Measurements from ENCODE around the gene TMEM82. TPM values are rescaled to one million over a fixed set of nuclear protein-coding genes. Genes with fewer than 3 reads are reported as not detected.

TMEM82 gene
- total RNA-seq, 2 donors from 2014 or later = 11.5 to 17.0 TPM

DNA sequence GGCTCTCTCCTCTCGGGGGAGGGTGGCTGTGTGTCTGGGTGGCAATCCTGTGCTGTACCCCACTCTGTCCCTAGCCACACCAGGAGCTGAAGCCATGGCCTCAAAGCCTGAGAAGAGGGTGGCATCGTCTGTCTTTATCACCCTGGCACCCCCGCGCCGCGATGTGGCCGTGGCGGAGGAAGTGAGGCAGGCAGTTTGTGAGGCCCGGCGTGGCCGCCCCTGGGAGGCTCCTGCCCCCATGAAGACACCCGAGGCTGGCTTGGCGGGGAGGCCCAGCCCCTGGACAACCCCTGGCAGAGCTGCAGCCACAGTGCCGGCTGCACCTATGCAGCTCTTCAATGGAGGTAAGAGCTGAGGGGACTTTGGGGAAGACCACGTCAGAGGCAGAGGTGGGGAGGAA, 22.6 kb downstream of the TMEM82 start:
- Histone ChIP-seq H3K36me3 (no peaks in the 10 kb centered on the region), H3K9me3 (no peaks in the 10 kb centered on the region), H3K4me1 (peaks cover 15% of the 10 kb centered on the region), H3K27me3 (no peaks in the 10 kb centered on the region), H3K4me3 (no peak overlapping the region), H3K9ac (ENCODE audit: low read depth in 2 of 2, low read length in 2 of 2) (peak overlapping the region; percentile 6 to 88), H3K27ac (peak overlapping the region; percentile 78)
- DNase-seq = no peak
- TF ChIP-seq, protein P1, sequence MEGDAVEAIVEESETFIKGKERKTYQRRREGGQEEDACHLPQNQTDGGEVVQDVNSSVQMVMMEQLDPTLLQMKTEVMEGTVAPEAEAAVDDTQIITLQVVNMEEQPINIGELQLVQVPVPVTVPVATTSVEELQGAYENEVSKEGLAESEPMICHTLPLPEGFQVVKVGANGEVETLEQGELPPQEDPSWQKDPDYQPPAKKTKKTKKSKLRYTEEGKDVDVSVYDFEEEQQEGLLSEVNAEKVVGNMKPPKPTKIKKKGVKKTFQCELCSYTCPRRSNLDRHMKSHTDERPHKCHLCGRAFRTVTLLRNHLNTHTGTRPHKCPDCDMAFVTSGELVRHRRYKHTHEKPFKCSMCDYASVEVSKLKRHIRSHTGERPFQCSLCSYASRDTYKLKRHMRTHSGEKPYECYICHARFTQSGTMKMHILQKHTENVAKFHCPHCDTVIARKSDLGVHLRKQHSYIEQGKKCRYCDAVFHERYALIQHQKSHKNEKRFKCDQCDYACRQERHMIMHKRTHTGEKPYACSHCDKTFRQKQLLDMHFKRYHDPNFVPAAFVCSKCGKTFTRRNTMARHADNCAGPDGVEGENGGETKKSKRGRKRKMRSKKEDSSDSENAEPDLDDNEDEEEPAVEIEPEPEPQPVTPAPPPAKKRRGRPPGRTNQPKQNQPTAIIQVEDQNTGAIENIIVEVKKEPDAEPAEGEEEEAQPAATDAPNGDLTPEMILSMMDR (IDR thresholded peaks at IDR 0.05) = no peak
- intact Hi-C loops (cut with DNase I) = no loop called here

DNA sequence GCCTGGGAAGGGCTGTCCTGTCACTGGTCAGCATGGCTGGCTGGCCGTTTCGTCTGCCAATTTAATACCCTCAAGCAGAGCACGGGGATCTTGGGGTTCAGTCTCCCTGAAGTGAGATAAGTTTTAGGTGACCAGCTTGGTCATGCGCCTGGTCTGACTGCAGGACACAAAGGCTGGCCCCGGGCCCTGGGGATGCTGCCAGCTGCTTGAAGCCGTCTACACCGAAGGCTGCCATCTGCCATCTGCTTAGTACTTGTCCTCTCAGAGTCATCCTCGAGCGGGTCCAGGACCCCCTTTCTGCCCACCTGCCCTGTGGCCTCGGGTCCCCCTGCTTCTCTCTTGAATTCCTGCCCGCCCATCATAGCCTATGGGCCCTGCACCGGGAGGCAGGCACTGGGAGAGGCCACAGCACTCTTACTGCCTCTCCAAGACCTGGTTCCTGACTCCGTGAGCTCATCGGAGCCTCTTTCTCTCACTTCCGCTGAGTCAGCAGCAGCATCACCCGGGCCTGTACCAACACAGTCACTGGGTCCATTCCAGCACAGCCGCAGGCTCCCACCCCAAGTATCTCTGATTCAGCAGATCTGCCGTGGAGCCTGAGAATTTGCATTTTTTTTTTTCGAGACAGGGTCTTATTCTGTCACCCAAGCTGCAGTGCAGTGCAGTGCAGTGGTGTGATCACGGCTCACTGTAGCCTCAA, 23.3 kb downstream of the TMEM82 start:
- H3K4me1 ChIP-seq = peaks cover 15% of the 10 kb centered on the region
- DNase-seq = no peak
- no peaks in the 10 kb centered on the region for H3K27me3 ChIP-seq
- H3K27ac ChIP-seq = peak overlapping the region; percentile 78
- TF ChIP-seq, protein P1 (IDR thresholded peaks at IDR 0.05) = no peak
- H3K9ac ChIP-seq (ENCODE audit: low read depth in 2 of 2, low read length in 2 of 2) = no peak overlapping the region
- no peaks in the 10 kb centered on the region for H3K9me3 ChIP-seq
- H3K4me3 ChIP-seq = no peak overlapping the region
- intact Hi-C loops (cut with DNase I) = no loop called here
- peaks cover 7% of the 10 kb centered on the region for H3K36me3 ChIP-seq

DNA sequence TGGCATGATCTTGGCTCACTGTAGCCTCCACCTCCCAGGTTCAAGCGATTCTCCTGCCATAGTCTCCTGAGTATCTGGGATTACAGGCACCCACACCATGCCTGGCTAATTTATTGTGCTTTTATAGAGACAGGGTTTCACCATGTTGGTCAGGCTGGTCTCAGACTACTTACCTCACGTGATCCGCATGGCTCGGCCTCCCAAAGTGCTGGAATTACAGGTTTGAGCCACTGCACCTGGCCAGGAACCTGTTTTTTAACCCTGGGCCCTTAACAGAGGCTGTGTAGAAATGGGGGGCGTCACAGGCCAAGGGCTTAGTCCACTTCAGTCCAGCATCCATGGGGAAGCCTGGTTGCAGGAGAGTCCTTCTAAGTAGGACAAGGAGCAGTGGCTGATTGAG, 25.6 kb downstream of the TMEM82 start:
- DNase-seq = no peak
- no peak overlapping the region for H3K27ac ChIP-seq
- intact Hi-C loops (cut with DNase I) = no loop called here
- no peaks in the 10 kb centered on the region for H3K9me3 ChIP-seq
- TF ChIP-seq, protein P1 (IDR thresholded peaks at IDR 0.05) = no peak
- H3K9ac ChIP-seq (ENCODE audit: low read depth in 2 of 2, low read length in 2 of 2) = no peak overlapping the region
- no peak overlapping the region for H3K4me3 ChIP-seq
- no peaks in the 10 kb centered on the region for H3K27me3 ChIP-seq
- peaks cover 15% of the 10 kb centered on the region for H3K4me1 ChIP-seq
- peaks cover 21% of the 10 kb centered on the region for H3K36me3 ChIP-seq

DNA sequence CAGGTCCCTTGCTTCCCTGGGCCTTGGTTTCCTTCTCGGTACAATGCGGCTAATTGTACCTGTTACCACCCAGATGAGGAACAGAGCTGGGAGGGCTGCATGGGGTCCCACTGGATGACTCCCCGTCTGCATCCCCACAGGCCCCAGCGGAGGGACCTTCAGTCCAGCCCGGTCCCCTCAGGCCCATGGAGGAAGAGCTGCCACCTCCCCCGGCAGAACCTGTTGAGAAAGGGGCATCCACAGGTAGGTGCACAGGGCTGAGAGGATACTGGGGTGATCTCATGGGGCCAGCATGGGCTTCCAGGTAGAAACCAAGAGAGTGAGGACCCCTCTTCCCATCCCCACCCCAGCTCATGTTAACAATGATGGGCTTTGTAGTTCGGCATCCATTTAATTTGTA, 26.1 kb downstream of the TMEM82 start:
- H3K4me1 ChIP-seq = peaks cover 15% of the 10 kb centered on the region

DNA sequence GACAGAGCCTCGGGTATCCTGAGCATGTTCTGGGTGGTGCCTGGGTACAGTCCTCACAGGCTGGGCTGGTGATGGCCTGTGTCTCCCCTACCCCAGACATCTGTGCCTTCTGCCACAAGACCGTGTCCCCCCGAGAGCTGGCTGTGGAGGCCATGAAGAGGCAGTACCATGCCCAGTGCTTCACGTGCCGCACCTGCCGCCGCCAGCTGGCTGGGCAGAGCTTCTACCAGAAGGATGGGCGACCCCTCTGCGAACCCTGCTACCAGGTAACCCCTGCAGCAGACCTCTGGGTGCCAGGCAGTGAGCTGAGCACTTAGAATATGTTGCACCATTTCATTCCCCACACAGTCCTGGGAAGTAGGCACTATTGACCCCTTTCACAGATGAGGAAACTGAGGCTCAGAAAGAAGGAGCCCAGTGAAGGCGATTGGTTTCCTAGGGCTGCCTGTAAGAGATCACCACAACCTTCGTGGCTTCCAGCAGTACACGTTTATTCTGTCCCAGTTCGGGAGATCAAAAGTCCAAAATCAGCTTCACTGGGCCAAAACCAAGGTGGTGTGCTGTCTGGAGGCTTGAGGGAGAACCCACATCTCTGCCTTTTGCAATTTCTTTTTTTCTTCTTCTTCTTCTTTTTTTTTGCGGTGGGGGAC, 28.1 kb downstream of the TMEM82 start:
- peaks cover 21% of the 10 kb centered on the region for H3K36me3 ChIP-seq
- TF ChIP-seq, protein P1 (IDR thresholded peaks at IDR 0.05) = no peak
- no peaks in the 10 kb centered on the region for H3K27me3 ChIP-seq
- intact Hi-C loops (cut with DNase I) = no loop called here
- no peak for DNase-seq
- H3K27ac ChIP-seq = no peak overlapping the region
- no peaks in the 10 kb centered on the region for H3K9me3 ChIP-seq
- H3K4me1 ChIP-seq = no peaks in the 10 kb centered on the region
- H3K9ac ChIP-seq (ENCODE audit: low read depth in 2 of 2, low read length in 2 of 2) = no peak overlapping the region
- H3K4me3 ChIP-seq = no peak overlapping the region

More for the DNA sequence above, 26.1 kb downstream of the TMEM82 start:
- Histone ChIP-seq H3K27me3 (no peaks in the 10 kb centered on the region), H3K9me3 (no peaks in the 10 kb centered on the region), H3K27ac (no peak overlapping the region), H3K9ac (ENCODE audit: low read depth in 2 of 2, low read length in 2 of 2) (no peak overlapping the region), H3K4me3 (no peak overlapping the region), H3K36me3 (peaks cover 21% of the 10 kb centered on the region)
- TF ChIP-seq, protein P1 (IDR thresholded peaks at IDR 0.05) = no peak
- intact Hi-C loops (cut with DNase I) = no loop called here
- no peak for DNase-seq

All from colonic mucosa (tissue), 4 donors.